Measurements from ENCODE around the gene TIMM10.

DNA sequence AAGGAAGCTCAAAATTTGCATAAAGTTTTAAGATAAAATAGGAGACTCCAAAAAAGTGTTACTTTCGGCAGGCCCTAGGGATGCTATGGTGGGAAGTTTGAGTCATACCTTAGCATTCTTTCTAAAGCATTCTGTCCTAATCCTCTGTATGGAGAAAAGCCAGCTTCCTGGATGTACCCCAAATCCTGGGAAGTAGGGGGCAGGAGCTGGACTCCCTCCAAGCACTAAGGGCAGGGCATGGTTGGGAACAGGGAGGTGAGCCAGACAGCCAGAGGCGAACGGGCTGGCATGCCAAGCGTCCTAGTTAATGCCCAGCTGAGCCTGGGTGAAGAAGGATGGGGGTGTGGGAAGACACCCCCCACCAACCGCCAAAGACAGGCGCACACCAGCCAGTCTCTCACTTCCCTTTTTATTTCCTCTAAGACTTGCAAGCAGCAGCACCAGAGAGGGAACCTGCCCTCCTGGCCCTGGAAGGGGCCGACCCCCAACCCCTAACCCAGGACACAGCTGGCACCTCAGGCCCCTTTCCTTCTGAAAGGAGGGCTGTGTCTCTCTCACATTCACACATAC, 46.3 kb downstream of the TIMM10 start:
- TF ChIP-seq, protein P1, sequence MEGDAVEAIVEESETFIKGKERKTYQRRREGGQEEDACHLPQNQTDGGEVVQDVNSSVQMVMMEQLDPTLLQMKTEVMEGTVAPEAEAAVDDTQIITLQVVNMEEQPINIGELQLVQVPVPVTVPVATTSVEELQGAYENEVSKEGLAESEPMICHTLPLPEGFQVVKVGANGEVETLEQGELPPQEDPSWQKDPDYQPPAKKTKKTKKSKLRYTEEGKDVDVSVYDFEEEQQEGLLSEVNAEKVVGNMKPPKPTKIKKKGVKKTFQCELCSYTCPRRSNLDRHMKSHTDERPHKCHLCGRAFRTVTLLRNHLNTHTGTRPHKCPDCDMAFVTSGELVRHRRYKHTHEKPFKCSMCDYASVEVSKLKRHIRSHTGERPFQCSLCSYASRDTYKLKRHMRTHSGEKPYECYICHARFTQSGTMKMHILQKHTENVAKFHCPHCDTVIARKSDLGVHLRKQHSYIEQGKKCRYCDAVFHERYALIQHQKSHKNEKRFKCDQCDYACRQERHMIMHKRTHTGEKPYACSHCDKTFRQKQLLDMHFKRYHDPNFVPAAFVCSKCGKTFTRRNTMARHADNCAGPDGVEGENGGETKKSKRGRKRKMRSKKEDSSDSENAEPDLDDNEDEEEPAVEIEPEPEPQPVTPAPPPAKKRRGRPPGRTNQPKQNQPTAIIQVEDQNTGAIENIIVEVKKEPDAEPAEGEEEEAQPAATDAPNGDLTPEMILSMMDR (conservative IDR thresholded peaks at IDR 0.05 in 1 of 2, IDR thresholded peaks at IDR 0.05 in 1 of 2; ENCODE audit: extremely low read depth in 1 of 2, insufficient read depth in 1 of 2, low read depth in 1 of 2, low read length in 2 of 2), result no peak
- no peak for TF ChIP-seq EZH2 (IDR thresholded peaks at IDR 0.05; ENCODE audit: borderline replicate concordance, low read length)

All from mammary epithelial cell (primary cell).